ENCODE results near the gene TRPC6. TPM values are rescaled to one million over a fixed set of nuclear protein-coding genes. Genes with fewer than 3 reads are reported as not detected.

The TRPC6 gene
- total RNA-seq = 10 to 100 TPM in 1 of 4 donors, 1 to 10 TPM in 3; 2.0 to 28.3 (median 6.4) TPM

DNA sequence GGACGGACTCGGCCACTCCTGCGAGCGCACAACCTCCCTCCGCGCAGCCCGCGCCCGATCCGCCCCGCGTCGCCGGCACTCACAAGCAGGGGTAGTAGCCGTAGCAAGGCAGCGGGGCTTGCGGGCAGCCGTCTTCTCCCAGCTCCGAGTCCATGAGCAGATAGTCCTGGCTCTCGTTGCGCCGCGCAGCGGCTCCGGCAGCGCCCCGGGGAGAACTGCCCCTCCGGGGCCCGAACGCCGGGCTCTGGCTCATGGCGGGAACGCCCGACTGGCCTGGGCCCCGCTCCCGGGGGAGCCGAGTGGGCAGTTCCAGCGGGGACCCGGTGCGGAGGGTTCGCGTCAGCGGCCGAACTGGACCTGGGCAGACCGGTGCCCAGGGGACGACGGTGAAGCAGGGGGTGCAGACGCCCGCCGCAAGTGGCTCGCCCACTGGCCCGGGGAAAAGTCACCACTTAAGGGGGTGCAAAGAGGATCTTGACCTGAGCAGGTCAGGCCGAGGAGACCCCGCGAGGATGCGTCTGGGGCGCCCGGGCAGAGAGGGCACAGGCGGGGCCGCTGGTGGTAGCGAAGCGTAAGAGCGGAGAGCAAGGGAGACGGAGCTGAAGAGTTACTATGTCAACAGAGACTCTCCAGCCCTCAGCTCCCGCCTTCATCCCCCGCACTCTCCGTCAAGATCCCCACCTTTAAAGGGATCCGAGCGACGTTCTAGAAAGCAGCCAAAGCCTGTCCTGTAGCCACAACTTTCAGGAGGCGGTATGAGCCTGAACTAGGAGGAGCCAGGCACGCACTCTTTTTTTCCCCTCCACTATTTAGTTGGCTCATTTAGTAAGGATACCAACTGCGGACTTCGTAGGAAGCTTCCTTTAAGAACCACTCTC is at the start of gene TRPC6:
Gene TRPC6 (minus strand): TSS at position 757 of the 878 bp plus-strand sequence. CDS start 504 bp downstream, at position 253.
- under 1% methylated on average over 30 of the region's 74 CpGs for WGBS
- peak within 1 kb of the TSS; percentile 70 for H3K27ac ChIP-seq
- peak in 1 of 2 donors; percentile 58 for DNase-seq (ENCODE audit: low spot score in 2 of 2)

DNA sequence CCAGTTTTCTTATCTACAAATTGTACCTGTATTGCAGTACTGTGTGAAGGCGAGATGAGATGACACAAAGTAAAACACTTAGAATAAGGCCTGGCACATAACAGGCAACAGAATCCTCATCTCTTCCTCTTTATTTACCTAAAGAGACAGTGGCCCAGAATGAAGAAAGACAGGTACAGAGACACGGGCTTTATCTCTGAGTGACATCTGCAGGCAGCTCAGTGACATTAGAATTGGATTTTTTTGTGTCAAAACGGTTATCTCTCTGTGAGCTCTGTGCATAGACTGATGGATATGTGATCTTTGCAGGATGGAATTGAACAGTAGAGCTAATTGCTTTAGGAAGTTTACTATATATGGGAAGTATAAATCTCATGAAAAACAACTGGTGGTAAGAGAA is 36.2 kb upstream of the TRPC6 start:
- Histone ChIP-seq H3K27me3 (no peaks in the 10 kb centered on the region), H3K4me1 (no peaks in the 10 kb centered on the region), H3K27ac (no peak overlapping the region), H3K9me3 (no peaks in the 10 kb centered on the region), H3K4me3 (no peak overlapping the region), H3K36me3 (no peaks in the 10 kb centered on the region)
- 47% methylated on average over 3 of the region's 3 CpGs for WGBS
- TF ChIP-seq POLR2A (IDR thresholded peaks at IDR 0.05) (no peak), EP300 (IDR thresholded peaks at IDR 0.05) (no peak), POLR2AphosphoS5 (IDR thresholded peaks at IDR 0.05) (no peak), CTCF (IDR thresholded peaks at IDR 0.05) (no peak)
- DNase-seq (ENCODE audit: low spot score in 2 of 2) = no peak

More for the DNA sequence above, at the start of gene TRPC6:
- Histone ChIP-seq H3K4me3 (peak within 1 kb of the TSS; percentile 73), H3K4me1 (peaks cover 19% of the 10 kb centered on the region), H3K9me3 (no peaks in the 10 kb centered on the region), H3K27me3 (peaks cover 32% of the 10 kb centered on the region), H3K36me3 (no peaks in the 10 kb centered on the region)
- TF ChIP-seq POLR2A (IDR thresholded peaks at IDR 0.05) = no peak

DNA sequence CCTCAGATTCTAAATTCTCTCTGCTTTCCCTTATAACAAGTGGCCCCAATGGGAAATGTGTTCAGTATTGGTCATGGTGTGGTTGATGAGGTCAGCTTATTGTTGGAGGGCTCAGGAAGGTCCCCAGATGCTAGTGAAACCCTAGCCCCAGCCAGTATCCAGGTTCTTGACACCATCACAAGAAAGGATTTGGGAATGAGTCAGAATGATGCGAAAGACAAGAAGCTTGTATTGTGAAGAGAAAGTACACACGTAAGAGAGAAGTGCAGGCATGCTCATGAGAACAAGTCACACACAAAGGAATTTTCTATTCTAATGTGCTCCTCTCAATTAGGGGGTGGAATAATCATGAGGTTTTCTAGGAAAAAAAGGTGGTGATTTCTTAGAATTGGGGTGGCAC is 34.9 kb upstream of the TRPC6 start:
- H3K9me3 ChIP-seq = no peaks in the 10 kb centered on the region
- H3K36me3 ChIP-seq = no peaks in the 10 kb centered on the region
- TF ChIP-seq EP300 (IDR thresholded peaks at IDR 0.05) = no peak
- TF ChIP-seq POLR2AphosphoS5 (IDR thresholded peaks at IDR 0.05) = no peak
- no peak for TF ChIP-seq CTCF (IDR thresholded peaks at IDR 0.05)
- no peak for TF ChIP-seq POLR2A (IDR thresholded peaks at IDR 0.05)
- no peak for DNase-seq (ENCODE audit: low spot score in 2 of 2)
- H3K27me3 ChIP-seq = no peaks in the 10 kb centered on the region
- H3K4me3 ChIP-seq = no peak overlapping the region
- H3K27ac ChIP-seq = no peak overlapping the region
- H3K4me1 ChIP-seq = no peaks in the 10 kb centered on the region
- WGBS = 57% methylated on average over 2 of the region's 2 CpGs

- no peaks in the 10 kb centered on the region for H3K4me1 ChIP-seq
- no peak overlapping the region for H3K4me3 ChIP-seq
- H3K27me3 ChIP-seq = no peaks in the 10 kb centered on the region
- H3K36me3 ChIP-seq = no peaks in the 10 kb centered on the region
- H3K9me3 ChIP-seq = no peaks in the 10 kb centered on the region
- TF ChIP-seq POLR2A (IDR thresholded peaks at IDR 0.05) = no peak
- H3K27ac ChIP-seq = no peak overlapping the region
- DNase-seq (ENCODE audit: low spot score in 2 of 2) = no peak
- WGBS = 32% methylated on average over 6 of the region's 6 CpGs
Measured at GRCh38 chr11:101617735-101618332, 34.0 kb upstream of the TRPC6 start.

DNA sequence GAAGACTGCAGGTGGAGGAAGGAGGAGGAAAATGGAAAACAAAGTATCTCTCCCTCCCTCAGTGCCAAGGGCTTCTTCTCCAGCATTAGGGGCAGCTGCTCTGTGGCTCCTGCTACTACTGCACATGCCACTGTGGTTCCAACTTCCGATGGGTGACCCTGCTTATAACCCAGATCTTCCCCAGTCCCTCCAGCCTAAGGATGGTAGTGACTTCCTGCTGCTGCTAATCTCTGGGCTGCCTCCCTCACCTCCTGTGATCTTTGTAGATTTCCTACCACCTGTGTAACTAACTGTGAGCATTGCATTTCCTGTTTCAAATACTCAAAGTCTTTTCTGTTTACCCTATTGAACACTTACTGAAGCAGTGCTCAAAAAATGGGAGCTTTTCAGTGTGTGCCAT is 28.7 kb upstream of the TRPC6 start:
- Histone ChIP-seq H3K4me3 (no peak overlapping the region), H3K27me3 (no peaks in the 10 kb centered on the region), H3K27ac (no peak overlapping the region), H3K4me1 (no peaks in the 10 kb centered on the region), H3K36me3 (no peaks in the 10 kb centered on the region), H3K9me3 (no peaks in the 10 kb centered on the region)
- DNase-seq (ENCODE audit: low spot score in 2 of 2) = no peak
- WGBS = 60% methylated on average over 1 of the region's 1 CpG
- TF ChIP-seq CTCF (IDR thresholded peaks at IDR 0.05) = no peak
- no peak for TF ChIP-seq POLR2AphosphoS5 (IDR thresholded peaks at IDR 0.05)
- no peak for TF ChIP-seq EP300 (IDR thresholded peaks at IDR 0.05)
- no peak for TF ChIP-seq POLR2A (IDR thresholded peaks at IDR 0.05)

GRCh38 chr11:101600924-101601323 is 17.1 kb upstream of the TRPC6 start:
- Histone ChIP-seq H3K36me3 (no peaks in the 10 kb centered on the region), H3K4me1 (no peaks in the 10 kb centered on the region), H3K27ac (no peak overlapping the region), H3K4me3 (no peak overlapping the region), H3K27me3 (no peaks in the 10 kb centered on the region), H3K9me3 (no peaks in the 10 kb centered on the region)
- 48% methylated on average over 3 of the region's 3 CpGs for WGBS
- TF ChIP-seq CTCF (IDR thresholded peaks at IDR 0.05) (no peak), POLR2AphosphoS5 (IDR thresholded peaks at IDR 0.05) (no peak), POLR2A (IDR thresholded peaks at IDR 0.05) (no peak), EP300 (IDR thresholded peaks at IDR 0.05) (no peak)
- DNase-seq (ENCODE audit: low spot score in 2 of 2) = no peak

All from suprapubic skin (tissue), 4 donors.